AG09309 (cell line): ENCODE data around the gene OR6P1.

Experiments used
- DNase-seq: peaks from one replicate; pipeline ENCODE4 v3.0.0-alpha.2; 2010; ENCODE audit warnings: low read depth
- H3K4me3 ChIP-seq: 2 replicates; pipeline ENCODE4 v1.5.1; 2011; ENCODE audit warnings: mild to moderate bottlenecking, low read depth, low read length, moderate library complexity; ENCODE audit not compliant: control insufficient read depth
- TF ChIP-seq, protein P1 (sequence below): IDR thresholded peaks from 2 replicates; pipeline ENCODE4 v1.5.1; 2011; ENCODE audit warnings: mild to moderate bottlenecking, low read depth, low read length, inconsistent platforms; ENCODE audit not compliant: insufficient read depth, control insufficient read depth; ENCODE audit errors: missing control alignments

Gene OR6P1, protein sequence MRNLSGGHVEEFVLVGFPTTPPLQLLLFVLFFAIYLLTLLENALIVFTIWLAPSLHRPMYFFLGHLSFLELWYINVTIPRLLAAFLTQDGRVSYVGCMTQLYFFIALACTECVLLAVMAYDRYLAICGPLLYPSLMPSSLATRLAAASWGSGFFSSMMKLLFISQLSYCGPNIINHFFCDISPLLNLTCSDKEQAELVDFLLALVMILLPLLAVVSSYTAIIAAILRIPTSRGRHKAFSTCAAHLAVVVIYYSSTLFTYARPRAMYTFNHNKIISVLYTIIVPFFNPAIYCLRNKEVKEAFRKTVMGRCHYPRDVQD

DNA sequence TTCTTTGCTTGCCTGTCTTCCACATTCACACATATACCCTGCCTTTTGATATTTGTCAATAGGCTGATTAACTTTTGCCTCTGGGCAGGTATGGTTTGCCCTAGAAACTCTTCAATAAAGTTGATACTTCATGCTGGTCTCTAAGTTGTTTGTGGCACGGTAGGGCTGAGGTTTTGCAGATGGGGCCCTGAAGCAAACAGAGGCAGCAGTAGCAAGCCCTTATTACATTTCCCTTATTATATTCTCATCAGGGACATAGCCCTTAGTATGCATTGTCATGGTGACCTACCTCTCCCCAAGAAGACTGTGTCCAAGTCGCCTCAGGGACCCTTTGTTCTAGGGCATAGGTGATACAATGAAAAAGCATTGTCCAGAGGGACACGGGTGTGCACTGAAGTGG, at the start of gene OR6P1:
OR6P1 (minus strand) TSS at position 101 of the 400 bp plus-strand sequence. CDS start 6,976 bp downstream, outside the sequence.
- TF ChIP-seq, protein P1, sequence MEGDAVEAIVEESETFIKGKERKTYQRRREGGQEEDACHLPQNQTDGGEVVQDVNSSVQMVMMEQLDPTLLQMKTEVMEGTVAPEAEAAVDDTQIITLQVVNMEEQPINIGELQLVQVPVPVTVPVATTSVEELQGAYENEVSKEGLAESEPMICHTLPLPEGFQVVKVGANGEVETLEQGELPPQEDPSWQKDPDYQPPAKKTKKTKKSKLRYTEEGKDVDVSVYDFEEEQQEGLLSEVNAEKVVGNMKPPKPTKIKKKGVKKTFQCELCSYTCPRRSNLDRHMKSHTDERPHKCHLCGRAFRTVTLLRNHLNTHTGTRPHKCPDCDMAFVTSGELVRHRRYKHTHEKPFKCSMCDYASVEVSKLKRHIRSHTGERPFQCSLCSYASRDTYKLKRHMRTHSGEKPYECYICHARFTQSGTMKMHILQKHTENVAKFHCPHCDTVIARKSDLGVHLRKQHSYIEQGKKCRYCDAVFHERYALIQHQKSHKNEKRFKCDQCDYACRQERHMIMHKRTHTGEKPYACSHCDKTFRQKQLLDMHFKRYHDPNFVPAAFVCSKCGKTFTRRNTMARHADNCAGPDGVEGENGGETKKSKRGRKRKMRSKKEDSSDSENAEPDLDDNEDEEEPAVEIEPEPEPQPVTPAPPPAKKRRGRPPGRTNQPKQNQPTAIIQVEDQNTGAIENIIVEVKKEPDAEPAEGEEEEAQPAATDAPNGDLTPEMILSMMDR: no peak
- no peak within 1 kb of the TSS for H3K4me3 ChIP-seq
- DNase-seq: no peak

DNA sequence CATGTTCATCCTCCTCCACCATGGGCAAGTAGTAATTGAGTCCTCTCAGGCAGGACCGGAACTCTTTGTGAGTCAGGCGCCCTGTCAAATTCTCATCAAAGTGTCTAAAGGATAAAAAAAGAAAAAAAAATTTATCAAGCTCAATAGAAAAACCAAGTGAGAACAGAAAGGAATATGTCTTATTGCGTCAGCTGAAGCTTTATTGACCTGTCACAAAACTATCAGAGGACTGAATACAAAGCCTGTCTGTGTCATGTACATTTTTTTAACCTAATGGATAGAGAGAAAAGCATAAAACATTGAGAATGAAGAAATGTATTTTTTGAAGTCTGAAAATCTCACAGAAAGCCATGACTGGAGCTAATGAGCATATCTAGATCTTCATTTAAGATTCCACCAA, 43.4 kb upstream of the OR6P1 start:
- DNase-seq: no peak
- TF ChIP-seq, protein P1: no peak
- H3K4me3 ChIP-seq: no peak overlapping the region

DNA sequence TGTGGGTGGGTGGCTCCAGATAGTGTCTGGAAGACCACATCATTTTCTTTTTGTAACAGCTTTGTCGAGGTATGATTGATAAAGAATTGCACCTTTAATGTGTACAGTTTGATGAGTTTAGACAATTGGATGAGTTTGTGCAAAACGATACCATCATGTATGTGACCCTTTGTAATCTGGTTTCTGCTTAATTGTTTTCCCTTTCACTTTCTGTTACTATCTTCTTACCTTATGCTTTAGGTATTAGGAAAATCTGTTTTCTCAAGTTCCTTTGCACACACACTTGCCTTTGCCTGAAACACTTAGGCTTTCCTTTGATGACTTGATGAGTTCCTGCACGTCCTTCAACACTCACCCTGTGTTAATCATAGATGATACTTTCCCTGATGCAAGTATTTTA, 41.5 kb upstream of the OR6P1 start:
- TF ChIP-seq, protein P1: no peak
- DNase-seq: no peak
- no peak overlapping the region for H3K4me3 ChIP-seq

DNA sequence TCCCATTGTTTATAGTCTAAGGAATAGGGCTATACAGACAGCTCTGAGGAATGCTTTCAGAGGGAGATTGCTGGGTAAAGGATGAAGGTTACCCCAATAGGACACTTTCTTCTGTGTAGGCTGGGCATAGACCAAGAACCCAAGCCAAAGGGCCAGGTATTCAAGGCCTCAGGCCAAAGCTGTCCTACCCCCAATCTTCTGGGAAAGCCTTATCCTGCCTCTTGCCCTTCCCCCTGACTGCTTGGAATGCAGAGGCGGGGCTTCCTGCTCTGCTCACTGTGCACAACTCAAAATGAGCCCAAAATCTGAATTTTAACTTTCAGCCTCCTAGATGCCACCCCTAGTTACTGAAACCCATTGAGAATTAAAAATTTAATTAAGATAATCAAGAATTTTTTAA, 36.9 kb upstream of the OR6P1 start:
- TF ChIP-seq, protein P1: no peak
- no peak for DNase-seq
- no peak overlapping the region for H3K4me3 ChIP-seq

DNA sequence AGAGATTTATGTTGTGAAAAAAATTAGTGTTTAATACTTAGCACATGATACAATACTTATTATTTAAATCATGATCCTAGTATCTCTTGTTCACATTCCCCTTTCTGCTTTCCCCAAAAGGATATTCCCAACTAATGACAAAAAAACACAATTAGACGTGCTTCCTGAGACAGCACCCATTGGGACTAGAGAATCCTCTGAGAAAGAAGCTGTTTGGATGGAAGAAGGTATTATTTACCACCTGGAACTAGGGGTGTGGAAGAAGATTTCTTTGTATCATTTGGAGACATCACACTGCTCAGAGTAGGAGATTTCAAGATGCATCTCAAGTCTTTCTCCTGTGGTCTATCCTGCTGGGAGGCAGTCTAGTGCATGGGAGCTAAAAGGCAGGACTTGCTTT, 34.6 kb upstream of the OR6P1 start, which contains the start of gene OR10Z1:
OR10Z1 (plus strand) TSS at position 301 of the 400 bp plus-strand sequence. CDS start 1,171 bp downstream, outside the sequence.
- TF ChIP-seq, protein P1: no peak
- DNase-seq: no peak
- H3K4me3 ChIP-seq: no peak within 1 kb of the TSS

DNA sequence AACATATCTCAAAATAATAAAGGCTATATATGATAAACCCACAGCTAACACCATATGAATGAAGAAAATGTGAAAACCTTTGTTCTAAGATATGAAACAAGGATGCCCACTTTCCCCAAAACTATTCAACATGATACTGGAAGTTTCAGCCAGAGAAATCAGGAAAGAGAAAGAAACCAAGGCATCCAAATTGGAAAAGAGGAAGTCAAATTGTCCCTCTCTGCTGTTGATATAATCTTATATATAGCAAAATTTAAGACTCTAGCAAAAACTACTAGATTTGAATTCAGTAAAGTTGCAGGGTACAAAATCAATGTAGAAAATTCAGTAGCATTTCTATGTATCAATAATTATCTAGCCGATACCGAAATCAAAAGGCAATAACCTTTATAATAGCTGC, 30.4 kb upstream of the OR6P1 start:
- TF ChIP-seq, protein P1: no peak
- no peak for DNase-seq
- no peak overlapping the region for H3K4me3 ChIP-seq

DNA sequence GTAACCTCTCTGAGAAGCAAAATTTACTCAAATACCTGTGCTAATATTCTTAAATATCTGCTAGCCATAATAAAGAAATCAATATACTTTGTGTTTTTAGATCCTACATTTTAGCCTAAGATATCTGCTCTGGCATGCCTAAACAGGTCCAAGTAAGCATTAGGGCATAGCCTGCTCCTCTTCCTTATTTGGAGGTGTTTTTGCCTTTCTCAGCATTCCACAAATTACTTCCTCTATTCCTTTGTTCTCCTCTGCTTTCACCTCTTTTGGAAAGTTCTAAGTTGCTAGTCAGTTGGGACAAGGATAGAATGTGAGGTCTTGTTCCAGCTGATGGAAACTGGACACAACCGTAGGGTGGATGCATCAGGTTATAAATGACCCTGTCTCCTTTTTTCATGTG, 16.6 kb upstream of the OR6P1 start:
- H3K4me3 ChIP-seq: no peak overlapping the region
- no peak for DNase-seq
- TF ChIP-seq, protein P1: no peak
